ENCODE results near the gene C22orf23. TPM values are rescaled to one million over a fixed set of nuclear protein-coding genes. Genes with fewer than 3 reads are reported as not detected.

The C22orf23 gene
- polyA plus RNA-seq, 1 donor (not counting 4 experiments of a cell fraction or from before 2014, with no cell fraction given) = not detected

DNA sequence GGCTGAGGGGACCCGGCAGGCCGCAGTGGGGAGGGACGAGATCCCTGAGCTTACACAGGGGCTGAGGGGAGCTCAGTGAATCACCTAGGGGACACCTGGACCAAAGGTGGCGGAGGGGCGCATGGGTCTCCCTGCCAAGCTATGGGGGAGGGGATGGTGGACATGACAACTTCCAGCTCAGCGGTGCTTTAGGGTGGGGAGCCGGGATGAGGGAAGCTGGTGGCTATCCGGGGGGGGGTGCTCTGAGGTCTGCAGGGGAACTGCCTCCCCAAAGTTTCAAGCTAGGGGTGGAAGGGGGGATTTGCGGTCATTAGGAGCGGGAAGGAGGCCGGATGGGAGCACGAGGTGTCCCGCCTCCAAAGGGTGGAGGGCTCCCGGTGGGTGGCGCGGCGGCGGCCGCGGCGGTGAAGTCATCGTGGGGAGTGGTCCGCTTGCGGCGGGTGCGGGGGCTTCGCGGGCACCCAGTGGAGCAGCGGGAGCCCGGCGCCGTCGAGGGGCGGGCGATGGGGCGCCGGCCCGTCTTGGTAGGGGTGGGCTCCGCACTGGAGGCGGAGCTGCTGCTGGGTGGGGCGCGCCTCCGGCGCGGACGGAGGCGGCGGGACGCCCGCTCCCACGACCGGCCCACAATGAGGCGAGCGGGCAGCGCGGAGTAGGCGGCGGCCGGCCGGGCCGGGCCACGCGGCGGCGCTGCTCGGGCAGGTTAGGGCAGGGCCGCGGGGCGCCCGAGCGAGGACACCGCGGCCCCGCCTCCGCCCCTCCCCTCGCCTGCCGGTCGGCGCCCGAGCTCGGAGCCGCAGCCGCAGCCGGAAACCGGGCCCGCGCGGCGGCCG, 47.7 kb downstream of the C22orf23 start, which contains the start of gene MICALL1:
Gene MICALL1, plus strand, starts transcription at position 764 of the 830 bp plus-strand sequence. CDS start 126 bp downstream, outside the sequence.
- no peaks in the 10 kb centered on the region for H3K9me3 ChIP-seq (ENCODE audit: control insufficient read depth, low read depth, low read length)
- H3K4me1 ChIP-seq (ENCODE audit: control insufficient read depth, extremely low read depth, insufficient read depth, low read length) = peaks cover 49% of the 10 kb centered on the region
- H3K27ac ChIP-seq (ENCODE audit: control insufficient read depth, insufficient read depth, low read length) = peak within 1 kb of the TSS; percentile 98
- peak within 1 kb of the TSS; percentile 94 to 99 (median 95) for H3K4me3 ChIP-seq (ENCODE audit: control insufficient read depth in 2 of 3, extremely low read depth in 1 of 3, insufficient read depth in 2 of 3, low read depth in 1 of 3, low read length in 3 of 3)
- peaks cover 5% of the 10 kb centered on the region for H3K9me1 ChIP-seq (ENCODE audit: control insufficient read depth, extremely low read depth, insufficient read depth, low read length)
- H3K79me2 ChIP-seq (ENCODE audit: control insufficient read depth, insufficient read depth, low read length) = peaks cover 44% of the 10 kb centered on the region
- H3K36me3 ChIP-seq (ENCODE audit: control insufficient read depth in 2 of 2, extremely low read depth in 1 of 2, insufficient read depth in 2 of 2, low read length in 2 of 2) = peaks cover 18 to 29% of the 10 kb centered on the region in 2 experiments
- H3K9ac ChIP-seq (ENCODE audit: control insufficient read depth, extremely low read depth, insufficient read depth, low read length) = peak within 1 kb of the TSS; percentile 87
- dilution Hi-C loops (cut with MboI; ENCODE audit: extremely low pct_ligation_motif_present, low sequenced_read_pairs) = no loop called here
- no peaks in the 10 kb centered on the region for H3K27me3 ChIP-seq (ENCODE audit: control insufficient read depth, extremely low read depth, insufficient read depth, low read length)
- no peak within 1 kb of the TSS for H2AFZ ChIP-seq (ENCODE audit: control insufficient read depth, low read length)
- no peak for DNase-seq (ENCODE audit: low read depth, low spot score)
- peaks cover 11% of the 10 kb centered on the region for H4K20me1 ChIP-seq (ENCODE audit: control insufficient read depth, extremely low read depth, insufficient read depth, low read length)
- no peak for FAIRE-seq
- H3K4me2 ChIP-seq (ENCODE audit: control insufficient read depth, extremely low read depth, insufficient read depth, low read depth, low read length) = peak within 1 kb of the TSS; percentile 100
- TF ChIP-seq, protein P1, sequence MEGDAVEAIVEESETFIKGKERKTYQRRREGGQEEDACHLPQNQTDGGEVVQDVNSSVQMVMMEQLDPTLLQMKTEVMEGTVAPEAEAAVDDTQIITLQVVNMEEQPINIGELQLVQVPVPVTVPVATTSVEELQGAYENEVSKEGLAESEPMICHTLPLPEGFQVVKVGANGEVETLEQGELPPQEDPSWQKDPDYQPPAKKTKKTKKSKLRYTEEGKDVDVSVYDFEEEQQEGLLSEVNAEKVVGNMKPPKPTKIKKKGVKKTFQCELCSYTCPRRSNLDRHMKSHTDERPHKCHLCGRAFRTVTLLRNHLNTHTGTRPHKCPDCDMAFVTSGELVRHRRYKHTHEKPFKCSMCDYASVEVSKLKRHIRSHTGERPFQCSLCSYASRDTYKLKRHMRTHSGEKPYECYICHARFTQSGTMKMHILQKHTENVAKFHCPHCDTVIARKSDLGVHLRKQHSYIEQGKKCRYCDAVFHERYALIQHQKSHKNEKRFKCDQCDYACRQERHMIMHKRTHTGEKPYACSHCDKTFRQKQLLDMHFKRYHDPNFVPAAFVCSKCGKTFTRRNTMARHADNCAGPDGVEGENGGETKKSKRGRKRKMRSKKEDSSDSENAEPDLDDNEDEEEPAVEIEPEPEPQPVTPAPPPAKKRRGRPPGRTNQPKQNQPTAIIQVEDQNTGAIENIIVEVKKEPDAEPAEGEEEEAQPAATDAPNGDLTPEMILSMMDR (optimal IDR thresholded peaks at IDR 0.05 in 1 of 3, IDR thresholded peaks at IDR 0.05 in 1 of 3, conservative IDR thresholded peaks at IDR 0.05 in 1 of 3; ENCODE audit: extremely low read depth in 1 of 3, insufficient read depth in 2 of 3, low read length in 3 of 3) = peak in 1 of 3 experiments; percentile 59
- no peak for TF ChIP-seq EZH2 (IDR thresholded peaks at IDR 0.05; ENCODE audit: low read length)

DNA sequence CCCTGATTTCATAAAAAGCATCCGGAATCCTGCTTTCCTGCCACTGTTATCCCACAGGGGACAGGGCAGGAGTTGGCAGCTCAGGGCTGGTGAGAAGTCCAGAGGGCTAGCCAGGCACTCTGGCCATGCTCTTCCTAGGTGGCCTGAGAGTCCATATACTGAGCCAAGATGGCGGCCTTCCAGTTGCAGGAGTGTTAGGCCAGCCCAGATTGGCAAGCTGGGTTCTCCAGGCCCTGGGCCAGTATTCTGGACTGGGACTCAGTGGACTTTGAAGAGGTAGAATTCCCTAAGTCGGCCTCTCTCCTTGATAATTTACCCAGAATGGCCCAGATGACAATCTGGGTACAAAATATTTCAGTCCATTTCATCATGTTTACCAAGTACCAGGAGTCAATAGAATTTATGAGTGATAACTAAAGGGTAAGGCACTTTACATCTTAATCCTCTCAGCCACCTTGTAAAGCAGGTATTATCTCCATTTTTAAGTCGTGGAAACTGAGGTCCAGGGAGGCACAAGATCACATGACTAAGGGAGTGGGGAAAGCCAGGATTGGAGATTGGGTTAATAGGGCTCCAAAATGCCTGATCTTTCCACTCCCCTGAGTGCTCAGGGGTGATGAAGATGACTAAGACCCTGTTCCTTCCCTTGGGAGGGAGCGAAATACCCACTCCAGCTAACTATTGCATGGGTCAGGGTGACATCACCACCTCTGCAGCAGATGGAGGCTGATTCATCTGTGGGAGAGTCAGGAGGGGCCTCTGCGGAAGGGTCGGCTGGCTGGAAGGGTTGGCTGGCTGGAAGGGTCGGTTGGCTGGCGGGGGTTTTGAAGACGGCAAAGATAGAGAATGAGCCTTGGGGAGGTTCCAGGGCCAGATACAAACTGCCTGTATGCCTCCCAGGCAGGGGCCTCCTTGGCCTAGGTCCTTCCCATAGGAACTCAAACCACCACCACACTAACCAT, 48.5 kb downstream of the C22orf23 start:
- Histone ChIP-seq H3K27me3 (ENCODE audit: control insufficient read depth, extremely low read depth, insufficient read depth, low read length) (no peaks in the 10 kb centered on the region), H3K9ac (ENCODE audit: control insufficient read depth, extremely low read depth, insufficient read depth, low read length) (peak overlapping the region; percentile 87), H3K27ac (ENCODE audit: control insufficient read depth, insufficient read depth, low read length) (peak overlapping the region; percentile 98), H3K9me3 (ENCODE audit: control insufficient read depth, low read depth, low read length) (no peaks in the 10 kb centered on the region), H3K4me1 (ENCODE audit: control insufficient read depth, extremely low read depth, insufficient read depth, low read length) (peaks cover 40% of the 10 kb centered on the region), H4K20me1 (ENCODE audit: control insufficient read depth, extremely low read depth, insufficient read depth, low read length) (peaks cover 3% of the 10 kb centered on the region), H2AFZ (ENCODE audit: control insufficient read depth, low read length) (no peak overlapping the region), H3K4me2 (ENCODE audit: control insufficient read depth, extremely low read depth, insufficient read depth, low read depth, low read length) (peak overlapping the region; percentile 69), H3K9me1 (ENCODE audit: control insufficient read depth, extremely low read depth, insufficient read depth, low read length) (peaks cover 5% of the 10 kb centered on the region), H3K36me3 (ENCODE audit: control insufficient read depth in 2 of 2, extremely low read depth in 1 of 2, insufficient read depth in 2 of 2, low read length in 2 of 2) (peaks cover 12 to 21% of the 10 kb centered on the region in 2 experiments), H3K4me3 (ENCODE audit: control insufficient read depth in 2 of 3, extremely low read depth in 1 of 3, insufficient read depth in 2 of 3, low read depth in 1 of 3, low read length in 3 of 3) (peak overlapping the region in 2 of 3 experiments; percentile 23 to 57), H3K79me2 (ENCODE audit: control insufficient read depth, insufficient read depth, low read length) (peaks cover 35% of the 10 kb centered on the region)
- DNase-seq (ENCODE audit: low read depth, low spot score) (peak; percentile 98), FAIRE-seq (peak; percentile 97)
- no peak for TF ChIP-seq EZH2 (IDR thresholded peaks at IDR 0.05; ENCODE audit: low read length)
- TF ChIP-seq, protein P1 (optimal IDR thresholded peaks at IDR 0.05 in 1 of 3, IDR thresholded peaks at IDR 0.05 in 1 of 3, conservative IDR thresholded peaks at IDR 0.05 in 1 of 3; ENCODE audit: extremely low read depth in 1 of 3, insufficient read depth in 2 of 3, low read length in 3 of 3) = no peak
- dilution Hi-C loops (cut with MboI; ENCODE audit: extremely low pct_ligation_motif_present, low sequenced_read_pairs) = no loop called here
